Smooth muscle cell (in vitro differentiated cells): ENCODE data around the gene PSMC3IP. TPM values are rescaled to one million over a fixed set of nuclear protein-coding genes. Genes with fewer than 3 reads are reported as not detected.
"Not testable (repeated sequence)": the region's sequence is repeated elsewhere in the genome, so short reads cannot be mapped to it uniquely, and the experiment has no call there.

Source experiments
- DNase-seq: peaks from one replicate; lab custom pipeline; 2025; ENCODE audit not compliant: unreplicated experiment; lab: John Stamatoyannopoulos, UW
- H2AFZ ChIP-seq: fragments of 200-600 bp; sonication (generic); 2 replicates; pipeline ENCODE4 v1.6.0; 2016; ENCODE audit warnings: antibody characterized with exemption, low read depth, mild to moderate bottlenecking
- H3F3A ChIP-seq: fragments of 200-600 bp; sonication (generic); 2 replicates; pipeline ENCODE4 v1.6.0; 2017; ENCODE audit warnings: antibody characterized with exemption, low read depth
- H3K27ac ChIP-seq: fragments of 200-600 bp; sonication (generic); 2 replicates; pipeline ENCODE4 v1.5.1; 2016; ENCODE audit warnings: low read depth, mild to moderate bottlenecking
- H3K27me3 ChIP-seq: fragments of 200-600 bp; sonication (generic); 2 replicates; pipeline ENCODE4 v1.6.1; 2016; ENCODE audit warnings: low read depth, mild to moderate bottlenecking
- H3K36me3 ChIP-seq: fragments of 200-600 bp; sonication (generic); 2 replicates; pipeline ENCODE4 v1.5.1; 2016; ENCODE audit warnings: low read depth
- H3K4me1 ChIP-seq: fragments of 200-600 bp; sonication (generic); 2 replicates; pipeline ENCODE4 v1.5.1; 2016; ENCODE audit warnings: low read depth
- H3K4me2 ChIP-seq: fragments of 200-600 bp; sonication (generic); 2 replicates; pipeline ENCODE4 v1.6.0; 2016; ENCODE audit warnings: mild to moderate bottlenecking
- H3K4me3 ChIP-seq: fragments of 200-600 bp; sonication (generic); 2 replicates; pipeline ENCODE4 v1.5.1; 2016; ENCODE audit warnings: mild to moderate bottlenecking
- H3K79me2 ChIP-seq: fragments of 200-600 bp; sonication (generic); 2 replicates; pipeline ENCODE4 v1.6.0; 2016; ENCODE audit warnings: low read depth, mild to moderate bottlenecking
- H3K9ac ChIP-seq: fragments of 200-600 bp; sonication (generic); 2 replicates; pipeline ENCODE4 v1.6.0; 2016; ENCODE audit warnings: low read depth
- H3K9me3 ChIP-seq: fragments of 200-600 bp; sonication (generic); replicated peaks from 2 replicates; pipeline ENCODE4 v1.5.1; 2016; ENCODE audit warnings: low read depth
- H4K20me1 ChIP-seq: fragments of 200-600 bp; sonication (generic); 2 replicates; pipeline ENCODE4 v1.6.0; 2016; ENCODE audit warnings: low read depth
- WGBS: methylation state at CpG from one replicate; pipeline ENCODE4 v1.1.7; 2016; ENCODE audit warnings: low lambda C conversion rate; 5-methylcytosine and 5-hydroxymethylcytosine counted together
- polyA plus RNA-seq: library from polyadenylated mRNA; unstranded; fragments of >200 nt; fragmentation: Nextera tagmentation; extraction: Ambion mirVana; gene quantifications from 2 replicates; pipeline ENCODE4 v1.2.1, GENCODE V29; 2016
- total RNA-seq: library from RNA; depleted of rRNA; stranded (reverse); fragments of >200 nt; gene quantifications from 2 replicates; pipeline ENCODE4 v1.2.3, GENCODE V29; 2014
- TF ChIP-seq, protein P1 (sequence below): fragments of 200-600 bp; sonication (generic); IDR thresholded peaks from 2 replicates; pipeline ENCODE4 v1.5.1; 2017; ENCODE audit warnings: borderline replicate concordance, mild to moderate bottlenecking, antibody characterized with exemption; ENCODE audit not compliant: insufficient read depth, poor library complexity, severe bottlenecking

The PSMC3IP gene
- total and polyA plus RNA-seq, 2 experiments from 2014 or later = 5.3 to 7.7 TPM

DNA sequence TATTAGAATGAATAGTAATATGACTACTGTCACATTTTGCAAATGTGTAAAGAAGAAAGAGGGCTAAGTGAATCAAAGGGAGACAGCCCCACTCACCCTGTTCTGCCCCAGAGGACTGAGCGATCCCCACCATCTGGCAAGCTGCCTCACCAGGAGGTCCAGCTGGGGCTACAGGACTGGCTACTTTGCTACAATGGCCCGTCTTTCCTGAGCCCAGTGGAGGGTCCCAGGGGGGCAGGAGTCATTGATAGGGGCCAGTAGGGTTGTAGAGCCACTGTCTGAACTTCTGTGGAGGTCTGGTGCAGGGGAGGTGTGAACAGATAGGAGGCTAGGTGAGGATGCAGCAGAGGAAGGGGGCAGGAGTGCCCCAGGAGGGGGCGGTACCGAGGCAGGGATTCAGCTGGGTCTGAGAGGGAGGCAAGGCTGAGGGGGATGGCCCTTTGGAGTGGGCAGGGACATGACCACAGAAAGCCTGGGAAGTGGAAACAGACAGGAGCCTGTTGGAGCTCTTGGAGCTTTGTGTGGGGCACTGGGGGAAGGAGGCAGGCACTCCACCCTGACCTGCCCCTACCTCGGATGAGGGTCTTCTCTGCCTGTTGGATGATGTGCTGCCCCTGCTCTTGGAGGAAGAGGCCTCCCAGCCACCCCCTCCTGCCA lies 21.4 kb downstream of the PSMC3IP start:
- H3K4me2 ChIP-seq = peak overlapping the region; percentile 96
- H3K4me1 ChIP-seq = peaks cover 16% of the 10 kb centered on the region
- H3F3A ChIP-seq, H3K4me3 ChIP-seq, H2AFZ ChIP-seq, H3K9ac ChIP-seq, H3K27me3 ChIP-seq, H3K36me3 ChIP-seq, DNase-seq, H3K9me3 ChIP-seq, H4K20me1 ChIP-seq, H3K27ac ChIP-seq: not testable (repeated sequence)
- WGBS = 52% methylated on average over 5 of the region's 5 CpGs
- TF ChIP-seq, protein P1, sequence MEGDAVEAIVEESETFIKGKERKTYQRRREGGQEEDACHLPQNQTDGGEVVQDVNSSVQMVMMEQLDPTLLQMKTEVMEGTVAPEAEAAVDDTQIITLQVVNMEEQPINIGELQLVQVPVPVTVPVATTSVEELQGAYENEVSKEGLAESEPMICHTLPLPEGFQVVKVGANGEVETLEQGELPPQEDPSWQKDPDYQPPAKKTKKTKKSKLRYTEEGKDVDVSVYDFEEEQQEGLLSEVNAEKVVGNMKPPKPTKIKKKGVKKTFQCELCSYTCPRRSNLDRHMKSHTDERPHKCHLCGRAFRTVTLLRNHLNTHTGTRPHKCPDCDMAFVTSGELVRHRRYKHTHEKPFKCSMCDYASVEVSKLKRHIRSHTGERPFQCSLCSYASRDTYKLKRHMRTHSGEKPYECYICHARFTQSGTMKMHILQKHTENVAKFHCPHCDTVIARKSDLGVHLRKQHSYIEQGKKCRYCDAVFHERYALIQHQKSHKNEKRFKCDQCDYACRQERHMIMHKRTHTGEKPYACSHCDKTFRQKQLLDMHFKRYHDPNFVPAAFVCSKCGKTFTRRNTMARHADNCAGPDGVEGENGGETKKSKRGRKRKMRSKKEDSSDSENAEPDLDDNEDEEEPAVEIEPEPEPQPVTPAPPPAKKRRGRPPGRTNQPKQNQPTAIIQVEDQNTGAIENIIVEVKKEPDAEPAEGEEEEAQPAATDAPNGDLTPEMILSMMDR = peak; percentile 12
- peaks cover 20% of the 10 kb centered on the region for H3K79me2 ChIP-seq

DNA sequence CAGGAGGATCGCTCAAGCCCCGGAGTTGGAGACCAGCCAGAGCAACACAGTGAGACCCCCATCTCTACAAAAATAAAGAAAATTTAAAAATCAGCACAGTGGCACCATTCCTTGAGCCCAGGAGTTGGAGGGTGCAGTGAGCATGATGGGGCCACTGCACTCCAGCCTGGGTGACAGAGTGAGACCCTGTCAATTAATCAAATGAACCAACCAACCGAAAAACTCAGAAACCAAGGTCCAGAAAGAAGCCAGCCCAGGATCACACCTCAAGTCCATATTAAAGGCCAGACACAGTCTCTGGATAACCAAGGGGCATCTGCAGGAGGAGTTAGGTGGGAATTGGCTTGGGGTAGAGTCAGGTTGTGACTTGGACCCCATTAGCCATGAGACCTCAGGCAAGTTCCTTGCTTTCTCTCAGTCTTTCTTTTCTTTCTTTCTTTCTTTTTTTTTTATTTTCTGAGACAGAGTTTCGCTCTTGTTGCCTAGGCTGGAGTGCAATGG lies 22.4 kb downstream of the PSMC3IP start:
- WGBS = 38% methylated on average over 4 of the region's 4 CpGs
- Histone ChIP-seq H3K27me3 (no peaks in the 10 kb centered on the region), H3K9ac (peak overlapping the region; percentile 75), H3F3A (no peaks in the 10 kb centered on the region), H3K4me1 (peaks cover 16% of the 10 kb centered on the region), H3K4me3 (peak overlapping the region; percentile 69), H4K20me1 (peaks cover 6% of the 10 kb centered on the region), H3K9me3 (no peaks in the 10 kb centered on the region), H2AFZ (peak overlapping the region; percentile 67), H3K4me2 (peak overlapping the region; percentile 96), H3K36me3 (no peaks in the 10 kb centered on the region), H3K27ac (peak overlapping the region; percentile 32), H3K79me2 (peaks cover 20% of the 10 kb centered on the region)
- TF ChIP-seq, protein P1 = no peak
- DNase-seq = no peak

DNA sequence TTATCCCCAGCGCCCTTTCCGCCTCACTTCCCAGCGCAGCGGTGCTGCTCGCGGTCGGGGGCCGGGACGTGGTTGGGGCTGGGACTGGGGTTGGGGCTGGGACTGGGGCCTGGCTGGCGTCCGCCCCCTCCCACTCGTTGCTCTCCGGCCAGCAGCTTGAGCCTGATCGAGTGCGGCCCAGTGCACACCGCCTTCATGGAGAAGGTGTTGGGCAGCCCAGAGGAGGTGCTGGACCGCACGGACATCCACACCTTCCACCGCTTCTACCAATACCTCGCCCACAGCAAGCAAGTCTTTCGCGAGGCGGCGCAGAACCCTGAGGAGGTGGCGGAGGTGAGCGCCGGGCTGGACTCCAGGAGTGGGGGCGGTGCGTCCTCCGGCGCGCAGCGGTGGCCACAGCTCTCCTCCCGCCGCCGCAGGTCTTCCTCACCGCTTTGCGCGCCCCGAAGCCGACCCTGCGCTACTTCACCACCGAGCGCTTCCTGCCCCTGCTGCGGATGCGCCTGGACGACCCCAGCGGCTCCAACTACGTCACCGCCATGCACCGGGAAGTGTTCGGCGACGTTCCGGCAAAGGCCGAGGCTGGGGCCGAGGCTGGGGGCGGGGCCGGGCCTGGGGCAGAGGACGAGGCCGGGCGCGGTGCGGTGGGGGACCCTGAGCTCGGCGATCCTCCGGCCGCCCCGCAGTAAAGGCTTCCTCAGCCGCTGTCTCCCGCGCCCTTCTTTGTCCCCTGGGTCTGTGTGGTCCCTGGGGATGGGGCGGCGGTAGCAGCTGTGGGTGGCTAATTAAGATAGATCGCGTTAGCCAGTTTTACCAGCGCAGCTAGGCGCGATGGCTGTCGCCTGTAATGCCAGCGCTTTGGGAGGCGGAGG lies 23.0 kb downstream of the PSMC3IP start:
- 1% methylated on average over 67 of the region's 82 CpGs for WGBS
- DNase-seq = peak; percentile 45
- TF ChIP-seq, protein P1 = no peak

More for the DNA sequence above, 23.0 kb downstream of the PSMC3IP start:
- H3K9ac ChIP-seq = peak overlapping the region; percentile 75
- H2AFZ ChIP-seq = peak overlapping the region; percentile 67
- H3K9me3 ChIP-seq = no peaks in the 10 kb centered on the region
- no peaks in the 10 kb centered on the region for H3K27me3 ChIP-seq
- H3K4me1 ChIP-seq = peaks cover 16% of the 10 kb centered on the region
- peaks cover 6% of the 10 kb centered on the region for H4K20me1 ChIP-seq
- no peaks in the 10 kb centered on the region for H3F3A ChIP-seq
- H3K79me2 ChIP-seq = peaks cover 20% of the 10 kb centered on the region
- H3K4me3 ChIP-seq = peak overlapping the region; percentile 69
- H3K4me2 ChIP-seq = peak overlapping the region; percentile 96
- H3K36me3 ChIP-seq = no peaks in the 10 kb centered on the region
- H3K27ac ChIP-seq = peak overlapping the region; percentile 32
